Stimulated activated CD4-positive, alpha-beta T cell treated with anti-CD3 and anti-CD28 coated beads, Interleukin-2, amount 100 ng/mL, for 48 hours (primary cell): ENCODE data around the gene GPD1.
"Not testable (repeated sequence)": the region's sequence is repeated elsewhere in the genome, so short reads cannot be mapped to it uniquely, and the experiment has no call there.

Source experiments
- DNase-seq, 2 donors: peaks; one replicate each; pipeline ENCODE4 v3.0.0-alpha.2; 2020

GPD1 gene

DNA sequence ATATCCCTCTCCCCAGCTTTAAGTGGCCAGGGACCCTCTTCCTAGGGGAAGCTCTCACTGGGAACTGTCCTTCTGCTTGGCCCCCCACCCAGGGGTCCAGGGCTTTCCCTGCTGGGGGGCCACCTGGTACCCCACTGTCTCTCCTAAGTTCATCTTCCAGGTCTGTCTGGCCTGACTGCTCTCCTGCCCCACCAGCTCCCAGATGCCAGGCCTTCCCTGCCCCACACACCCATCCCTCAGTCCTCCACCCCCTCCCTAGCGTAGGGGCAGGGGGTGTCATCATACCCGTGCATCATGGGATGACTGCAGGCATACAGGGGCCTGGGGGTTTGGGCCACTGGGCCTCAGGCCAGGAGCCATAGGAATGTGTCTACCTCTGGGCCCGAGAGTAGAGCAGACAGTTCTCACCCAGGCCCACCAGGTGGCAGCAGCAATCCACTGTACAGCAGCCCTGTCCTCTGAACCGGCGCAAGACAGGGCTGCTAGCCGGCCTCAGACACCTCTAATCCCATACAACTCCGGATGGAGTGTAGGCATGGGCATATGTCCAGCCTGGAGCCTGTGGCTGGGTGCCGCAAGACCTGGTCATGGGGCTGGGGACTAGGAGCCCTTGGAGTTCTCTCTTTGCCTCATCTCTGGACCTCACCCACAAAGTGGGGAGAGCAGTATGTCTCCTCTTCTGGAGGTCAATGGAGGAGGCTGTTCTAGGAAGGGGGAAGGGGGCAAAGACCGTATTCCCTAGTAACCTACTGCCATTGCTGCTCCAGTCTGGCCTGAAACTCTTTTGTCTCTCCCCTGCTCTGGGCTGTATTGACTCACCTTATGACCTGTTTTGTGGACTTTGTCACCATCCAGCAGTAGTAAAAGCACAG lies 28.6 kb upstream of the GPD1 start:
- DNase-seq: peak; percentile 80 to 81

DNA sequence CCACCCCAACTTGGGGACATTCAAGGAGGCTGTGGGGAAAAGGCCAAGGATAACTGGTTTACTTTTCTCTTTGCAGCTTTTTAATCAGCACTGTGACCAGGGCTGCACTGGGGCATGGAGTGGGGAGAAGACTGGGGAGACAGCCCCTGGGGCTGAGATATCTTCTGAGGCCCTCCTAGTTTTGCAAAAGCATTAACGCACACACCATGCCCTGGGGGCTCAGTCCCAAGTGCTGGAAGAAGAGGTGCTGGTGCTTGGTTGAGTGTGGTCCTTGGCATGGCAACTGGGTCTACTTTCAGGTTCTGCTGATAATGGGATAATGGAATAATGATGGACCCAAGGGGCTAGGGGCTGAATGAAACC lies 28.0 kb upstream of the GPD1 start:
- no peak for DNase-seq

GRCh38 chr12:50077099-50077498 lies 26.7 kb upstream of the GPD1 start:
- no peak for DNase-seq

DNA sequence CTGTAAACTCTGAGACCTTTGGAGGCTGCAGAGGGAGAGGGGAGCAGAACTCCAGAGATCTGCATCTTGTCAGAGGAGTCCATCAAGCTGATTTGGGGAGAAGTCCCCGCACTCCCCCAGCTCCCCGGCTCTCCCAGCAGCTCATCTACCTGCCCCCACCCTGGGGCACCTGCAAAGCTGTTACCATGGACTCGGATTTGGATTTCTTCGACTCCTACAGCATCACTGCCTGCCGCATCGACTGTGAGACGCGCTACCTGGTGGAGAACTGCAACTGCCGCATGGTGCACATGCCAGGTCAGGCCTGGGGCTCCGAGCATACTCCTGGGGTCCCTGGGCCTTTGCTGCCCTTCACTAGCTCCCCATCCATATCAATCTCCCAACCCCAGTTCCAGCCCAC lies 25.5 kb upstream of the GPD1 start:
- DNase-seq: no peak

DNA sequence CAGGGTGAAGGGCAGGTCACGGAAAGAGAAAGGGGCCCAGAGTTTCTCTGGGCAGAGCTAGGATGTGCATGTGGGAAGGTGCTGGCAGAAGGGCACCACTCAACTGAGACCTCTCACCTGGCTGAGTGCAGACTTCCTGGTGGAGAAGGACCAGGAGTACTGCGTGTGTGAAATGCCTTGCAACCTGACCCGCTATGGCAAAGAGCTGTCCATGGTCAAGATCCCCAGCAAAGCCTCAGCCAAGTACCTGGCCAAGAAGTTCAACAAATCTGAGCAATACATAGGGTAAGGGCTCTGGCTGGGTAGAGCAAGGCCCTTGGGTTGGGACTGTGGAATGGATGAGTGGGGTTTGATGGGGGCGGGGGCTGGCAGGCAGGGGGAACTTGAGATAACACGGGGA lies 24.0 kb upstream of the GPD1 start:
- no peak for DNase-seq

GRCh38 chr12:50081096-50081808 lies 22.6 kb upstream of the GPD1 start:
- no peak for DNase-seq

DNA sequence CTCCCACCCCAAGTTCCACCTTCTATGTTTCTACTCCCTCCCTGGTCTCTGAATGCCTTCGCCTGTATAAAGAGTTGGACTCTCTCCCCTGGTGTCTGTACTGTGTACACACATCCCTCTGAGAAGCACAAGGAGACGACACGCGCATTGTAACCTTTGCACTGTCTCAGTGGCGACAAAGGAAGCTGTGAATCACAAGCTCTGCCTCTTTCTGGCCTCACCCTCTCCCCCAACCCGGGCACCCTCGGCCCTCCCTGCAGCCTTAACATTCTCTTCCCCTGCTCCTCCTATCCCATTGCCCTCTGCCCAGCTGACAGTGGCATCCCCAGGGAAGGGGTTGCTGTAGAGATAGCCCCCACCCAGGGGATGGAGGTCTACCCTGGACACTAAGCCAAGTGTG lies 21.2 kb upstream of the GPD1 start:
- DNase-seq: no peak

GRCh38 chr12:50083301-50083700 lies 20.5 kb upstream of the GPD1 start:
- DNase-seq: no peak

DNA sequence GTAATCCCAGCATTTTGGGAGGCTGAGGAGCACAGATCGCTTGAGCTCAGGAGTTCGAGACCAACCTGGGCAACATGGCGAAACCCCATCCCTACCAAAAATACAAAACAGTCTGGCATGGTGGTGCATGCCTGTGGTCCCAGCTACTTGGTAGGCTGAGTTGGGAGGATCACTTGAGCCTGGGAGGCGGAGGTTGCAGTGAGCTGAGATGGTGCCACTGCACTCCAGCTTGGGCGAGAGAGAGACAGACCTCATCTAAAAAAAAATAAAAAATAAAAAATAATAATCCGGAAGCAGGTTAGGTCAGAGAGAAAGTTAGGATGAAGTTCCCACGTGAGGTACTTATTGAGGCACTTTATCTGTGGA lies 19.4 kb upstream of the GPD1 start:
- not testable (repeated sequence) for DNase-seq

- peak; percentile 75 to 79 for DNase-seq
Measured at GRCh38 chr12:50084775-50085614, 18.8 kb upstream of the GPD1 start, which contains the start of gene SMARCD1. TSS of gene SMARCD1 (plus strand) at chr12:50085342. CDS start at chr12:50085370, 28 bp downstream.

- no peak for DNase-seq
Measured at GRCh38 chr12:50085615-50086072, 18.2 kb upstream of the GPD1 start.

DNA sequence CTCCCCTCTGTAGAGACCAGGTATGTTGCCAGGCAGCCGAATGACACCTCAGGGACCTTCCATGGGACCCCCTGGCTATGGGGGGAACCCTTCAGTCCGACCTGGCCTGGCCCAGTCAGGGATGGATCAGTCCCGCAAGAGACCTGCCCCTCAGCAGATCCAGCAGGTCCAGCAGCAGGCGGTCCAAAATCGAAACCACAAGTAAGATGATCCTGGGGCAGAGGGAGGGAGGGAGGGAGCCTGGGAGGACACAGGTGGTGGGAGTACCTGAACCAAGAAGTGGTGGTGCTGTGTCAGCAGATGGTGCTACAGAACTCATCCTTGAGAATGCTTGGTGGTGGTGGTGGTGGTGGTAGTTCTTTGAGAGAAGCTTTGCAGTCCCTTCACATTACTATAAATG lies 17.7 kb upstream of the GPD1 start:
- no peak for DNase-seq

DNA sequence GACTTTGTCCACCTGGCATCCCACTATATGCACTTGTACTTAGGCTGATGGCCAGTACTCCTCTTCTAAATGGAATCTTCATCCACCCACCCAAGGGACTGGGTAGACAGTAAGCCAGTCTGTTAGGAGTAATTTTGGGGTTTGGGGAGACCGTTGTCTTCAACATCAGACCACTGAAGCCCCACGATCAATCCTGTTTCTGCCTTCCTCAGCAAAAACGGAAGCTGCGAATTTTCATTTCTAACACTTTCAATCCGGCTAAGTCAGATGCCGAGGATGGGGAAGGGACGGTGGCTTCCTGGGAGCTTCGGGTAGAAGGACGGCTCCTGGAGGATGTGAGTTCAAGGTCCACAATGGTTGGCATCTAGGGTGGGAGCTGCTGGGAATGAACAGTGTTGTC lies 16.7 kb upstream of the GPD1 start:
- no peak for DNase-seq

- no peak for DNase-seq
Measured at GRCh38 chr12:50087995-50088394, 15.8 kb upstream of the GPD1 start.

- peak in 1 of 2 donors; percentile 57 for DNase-seq
Measured at GRCh38 chr12:50088577-50089335, 15.1 kb upstream of the GPD1 start.

DNA sequence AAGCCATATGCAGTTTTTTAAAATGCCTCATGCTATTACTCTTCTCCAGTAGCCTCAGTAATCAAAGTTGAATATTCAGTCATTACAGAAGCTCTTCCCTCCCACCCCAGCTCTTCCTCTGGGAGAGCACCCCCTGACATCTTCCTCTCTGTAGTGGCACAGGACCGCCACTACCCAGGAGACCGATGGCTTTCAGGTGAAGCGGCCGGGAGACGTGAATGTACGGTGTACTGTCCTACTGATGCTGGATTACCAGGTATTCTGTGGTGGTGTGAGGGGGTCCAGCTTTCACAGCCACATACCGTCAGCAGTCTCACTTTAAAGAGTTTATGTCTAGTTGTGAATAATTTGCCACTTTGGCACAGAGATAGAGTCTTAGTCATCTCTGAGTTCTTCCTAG lies 14.1 kb upstream of the GPD1 start:
- DNase-seq: no peak

DNA sequence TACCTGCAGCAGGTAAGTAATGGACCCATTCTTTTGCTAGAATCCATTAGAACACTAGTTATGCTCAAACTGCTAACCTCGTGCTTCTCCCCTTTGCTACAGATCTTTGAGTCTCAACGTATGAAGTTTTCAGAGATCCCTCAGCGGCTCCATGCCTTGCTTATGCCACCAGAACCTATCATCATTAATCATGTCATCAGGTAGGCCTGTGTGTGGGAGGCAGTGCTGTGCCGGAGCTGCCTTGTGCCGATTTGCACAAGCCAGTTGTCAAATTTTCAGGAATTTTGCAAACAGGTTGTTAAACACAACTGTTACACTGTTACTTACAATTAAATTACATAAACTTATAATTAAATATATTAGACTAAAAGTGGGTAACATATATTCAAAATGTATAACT lies 13.4 kb upstream of the GPD1 start:
- no peak for DNase-seq

DNA sequence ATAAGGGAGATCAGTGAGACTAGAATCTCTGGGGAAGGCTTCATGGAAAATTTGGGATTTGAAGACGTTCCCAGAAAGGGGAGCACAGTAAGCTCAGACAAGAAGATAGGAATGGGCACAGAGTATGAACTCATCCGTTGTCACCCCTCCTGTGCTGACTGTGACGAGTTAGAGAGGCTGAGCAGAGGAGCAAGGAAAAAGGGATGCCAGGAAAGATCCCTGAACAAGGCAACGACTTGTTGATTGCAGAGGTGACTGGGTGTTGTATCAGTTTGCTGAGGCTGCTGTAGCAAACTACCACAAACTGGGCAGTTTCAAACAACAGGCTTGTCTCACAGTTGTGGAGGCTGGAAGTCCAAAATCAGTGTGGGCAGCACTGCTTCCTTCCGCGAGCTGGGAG lies 5.9 kb upstream of the GPD1 start:
- DNase-seq: no peak

GRCh38 chr12:50099302-50100008 lies 4.4 kb upstream of the GPD1 start:
- DNase-seq: no peak

GRCh38 chr12:50100561-50100960 lies 3.2 kb upstream of the GPD1 start:
- DNase-seq: no peak

- DNase-seq: no peak
Measured at GRCh38 chr12:50101663-50102062, 2.1 kb upstream of the GPD1 start.

DNA sequence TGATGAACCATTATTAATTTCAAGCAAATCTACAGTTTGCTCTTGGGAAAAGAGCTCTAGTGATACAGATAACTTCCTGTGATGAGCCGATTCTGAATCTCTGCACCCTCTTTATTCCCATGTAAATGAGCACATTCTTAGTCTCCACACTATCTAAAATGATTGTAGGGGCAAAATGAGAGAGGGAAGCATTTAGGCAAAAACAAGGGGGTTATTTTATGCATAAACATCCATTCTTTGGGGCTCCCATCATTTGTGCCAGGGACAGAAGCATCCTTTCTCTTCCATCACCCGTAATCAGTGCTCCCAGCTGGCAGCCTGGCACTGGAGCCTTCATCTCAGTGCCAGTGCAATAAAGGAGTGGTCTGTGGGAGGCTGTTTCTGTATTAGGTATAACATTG lies 1.7 kb upstream of the GPD1 start:
- no peak for DNase-seq
